Transverse colon (tissue), 4 donors: ENCODE measurements around the gene ANO3. TPM values are rescaled to one million over a fixed set of nuclear protein-coding genes. Genes with fewer than 3 reads are reported as not detected.

Experiments used
- DNase-seq: peaks from one replicate; pipeline ENCODE4 v3.0.0-alpha.2; 2019
- H3K27ac ChIP-seq, 4 donors: fragments of 200-600 bp; sonication (generic); 2 replicates each; pipeline ENCODE4 v1.5.1; 2016 to 2018; ENCODE audit warnings: inconsistent platforms in 4 of 4
- H3K27me3 ChIP-seq: fragments of 200-600 bp; sonication (generic); 2 replicates; pipeline ENCODE4 v1.5.1; 2017; ENCODE audit warnings: inconsistent platforms
- H3K36me3 ChIP-seq, 4 donors: fragments of 200-600 bp; sonication (generic); 2 replicates each; pipeline ENCODE4 v1.5.1; 2017 to 2019; ENCODE audit warnings: inconsistent platforms in 4 of 4
- H3K4me1 ChIP-seq, 4 donors: fragments of 200-600 bp; sonication (generic); 2 replicates each; pipeline ENCODE4 v1.5.1; 2017 to 2020; ENCODE audit warnings: inconsistent platforms in 4 of 4
- H3K4me3 ChIP-seq, 4 donors: fragments of 200-600 bp; sonication (generic); 1 replicate in 1 of 4; 2 replicates in 3 of 4; pipeline versions ENCODE4 v1.5.1 to v1.6.1; 2017 to 2019; ENCODE audit warnings: inconsistent platforms in 4 of 4
- H3K9me3 ChIP-seq, 2 donors: fragments of 200-600 bp; sonication (generic); 2 replicates each; pipeline ENCODE4 v1.5.1; 2017 to 2019; ENCODE audit warnings: inconsistent platforms in 2 of 2
- CTCF ChIP-seq, 5 experiments: fragments of 200-600 bp in 3 of 5; fragments of 450-650 bp in 2 of 5; sonication (generic) in 3 of 5; IDR thresholded peaks; 1 replicate in 2 of 5; 2 replicates in 3 of 5; pipeline ENCODE4 v1.5.1; 2016 to 2017; ENCODE audit warnings: antibody characterized with exemption in 5 of 5, inconsistent platforms in 3 of 5, mild to moderate bottlenecking in 2 of 5, moderate library complexity in 1 of 5
- EP300 ChIP-seq: sonication (generic); formaldehyde crosslinking; IDR thresholded peaks from one replicate; pipeline ENCODE4 v1.6.1; 2017; ENCODE audit warnings: antibody characterized with exemption, low read depth
- POLR2A ChIP-seq: fragments of 450-650 bp; IDR thresholded peaks from one replicate; pipeline ENCODE4 v1.6.1; 2016; ENCODE audit warnings: antibody characterized with exemption, mild to moderate bottlenecking, moderate library complexity
- POLR2AphosphoS5 ChIP-seq, 3 donors: sonication (generic); formaldehyde crosslinking; IDR thresholded peaks; one replicate each; pipeline ENCODE4 v1.6.1; 2016; ENCODE audit warnings: antibody characterized with exemption in 3 of 3
- WGBS, 2 donors: methylation state at CpG; one replicate each; pipeline ENCODE4 v1.1.5; 2018; ENCODE audit warnings: low coverage in 1 of 2; 5-methylcytosine and 5-hydroxymethylcytosine counted together
- in situ Hi-C, 4 donors: fragments of 200-750 bp; cut with MboI; loops; one replicate each; pipeline versions ENCODE4 v1.15.0 to v1.15.1; 2017; ENCODE audit warnings: low sequenced_read_pairs in 3 of 4, low pct_ligation_motif_present in 1 of 4, low pct_unique_long_range_greater_than_20kb in 1 of 4
- intact Hi-C: fragments of 100-400 bp; cut with DNase I; formaldehyde crosslinking; loops from one replicate; pipeline ENCODE4 v1.15.1; 2023; ENCODE audit warnings: low total_unique reads
- total RNA-seq, 4 donors: library from RNA; depleted of rRNA; stranded (reverse); fragments of >200 nt; gene quantifications; one replicate each; pipeline ENCODE4 v1.1.0, GENCODE V29; 2016

ANO3 gene
- total RNA-seq, 4 donors from 2014 or later, result 0.16 to 0.55 TPM; not detected in 2

GRCh38 chr11:26608507-26609146 is 276.7 kb downstream of the ANO3 start:
- Histone ChIP-seq H3K4me1 (no peaks in the 10 kb centered on the region), H3K36me3 (no peaks in the 10 kb centered on the region), H3K27ac (no peak overlapping the region), H3K9me3 (peaks cover 0 to 5% of the 10 kb centered on the region in 2 donors), H3K27me3 (no peaks in the 10 kb centered on the region), H3K4me3 (no peak overlapping the region)
- WGBS, 2 donors, result 71% methylated on average over 9 of the region's 9 CpGs; no CpG with 5 or more reads in 1 of the 2 donors
- TF ChIP-seq POLR2AphosphoS5 (IDR thresholded peaks at IDR 0.05) (no peak), POLR2A (no peak), CTCF (IDR thresholded peaks at IDR 0.05) (no peak), EP300 (no peak)
- in situ Hi-C loops (no loop called here), intact Hi-C loops (no loop called here)
- DNase-seq, result no peak

- TF ChIP-seq POLR2AphosphoS5 (IDR thresholded peaks at IDR 0.05), result no peak
- TF ChIP-seq CTCF (IDR thresholded peaks at IDR 0.05), result no peak
- TF ChIP-seq POLR2A, result no peak
- Histone ChIP-seq H3K9me3 (peaks cover 0 to 5% of the 10 kb centered on the region in 2 donors), H3K4me3 (no peak overlapping the region), H3K4me1 (no peaks in the 10 kb centered on the region), H3K27me3 (no peaks in the 10 kb centered on the region), H3K36me3 (no peaks in the 10 kb centered on the region), H3K27ac (no peak overlapping the region)
- DNase-seq, result no peak
- intact Hi-C loops (no loop called here), in situ Hi-C loops (no loop called here)
- 33 to 93% methylated on average over 1 to 2 of the region's 2 CpGs for WGBS, 2 donors
Observed at GRCh38 chr11:26613759-26614158, 281.8 kb downstream of the ANO3 start.

GRCh38 chr11:26618441-26618840 is 286.5 kb downstream of the ANO3 start:
- DNase-seq, result no peak
- intact Hi-C loops, result no loop called here
- Histone ChIP-seq H3K4me3 (no peak overlapping the region), H3K27me3 (no peaks in the 10 kb centered on the region), H3K36me3 (no peaks in the 10 kb centered on the region), H3K4me1 (no peaks in the 10 kb centered on the region), H3K27ac (no peak overlapping the region), H3K9me3 (no peaks in the 10 kb centered on the region)
- in situ Hi-C loops, result no loop called here
- 15 to 36% methylated on average over 1 of the region's 1 CpG for WGBS, 2 donors
- TF ChIP-seq CTCF (IDR thresholded peaks at IDR 0.05) (no peak), POLR2A (no peak), POLR2AphosphoS5 (IDR thresholded peaks at IDR 0.05) (no peak), EP300 (no peak)

- Histone ChIP-seq H3K27me3 (no peaks in the 10 kb centered on the region), H3K9me3 (no peaks in the 10 kb centered on the region), H3K4me3 (no peak overlapping the region), H3K27ac (no peak overlapping the region), H3K36me3 (no peaks in the 10 kb centered on the region), H3K4me1 (no peaks in the 10 kb centered on the region)
- 98 to 100% methylated on average over 1 of the region's 1 CpG for WGBS, 2 donors
- no peak for DNase-seq
- intact Hi-C loops, result no loop called here
- in situ Hi-C loops, result no loop called here
- no peak for TF ChIP-seq EP300
- no peak for TF ChIP-seq POLR2A
- TF ChIP-seq POLR2AphosphoS5 (IDR thresholded peaks at IDR 0.05), result no peak
- TF ChIP-seq CTCF (IDR thresholded peaks at IDR 0.05), result no peak
Observed at GRCh38 chr11:26620282-26621045, 288.5 kb downstream of the ANO3 start.
